T-cell (primary cell): Measurements from ENCODE around the gene UBALD2. TPM values are rescaled to one million over a fixed set of nuclear protein-coding genes. Genes with fewer than 3 reads are reported as not detected.
"Not testable (repeated sequence)": the region's sequence is repeated elsewhere in the genome, so short reads cannot be mapped to it uniquely, and the experiment has no call there.

Experiments used
- ATAC-seq, 4 experiments: fragments of 200-7000 bp in 3 of 4; fragments of 150-1000 bp in 1 of 4; cut with Tn5 transposase; replicated peaks in 1 of 4; 1 replicate in 3 of 4; 2 replicates in 1 of 4; pipeline ENCODE4 v1.10.0; 2021; ENCODE audit warnings: moderate library complexity in 3 of 4, mild to moderate bottlenecking in 2 of 4, moderate number of reproducible peaks in 1 of 4
- CTCF ChIA-PET, 2 donors: fragments of 300-600 bp; sonication (Branson Sonifier 250); formaldehyde crosslinking; loops; one replicate each; lab custom pipeline; 2022; ENCODE audit warnings: antibody characterized with exemption in 2 of 2; lab: Charles Lee
- POLR2A ChIA-PET, 2 donors: fragments of 300-600 bp; sonication (Branson Sonifier 250); formaldehyde crosslinking; loops; one replicate each; lab custom pipeline; 2022; ENCODE audit warnings: antibody characterized with exemption in 2 of 2; lab: Charles Lee
- DNase-seq, 35 experiments: peaks; one replicate each; pipeline versions ENCODE4 v3.0.0 to v3.0.0-alpha.2; 2013 to 2023
- H3K27ac ChIP-seq: one replicate; pipeline ENCODE4 v1.5.1; 2013; ENCODE audit warnings: low read length
- H3K27me3 ChIP-seq, 2 experiments: replicated peaks in 1 of 2; 1 replicate in 1 of 2; 2 replicates in 1 of 2; pipeline versions ENCODE4 v1.6.1 to v1.7.0; 2013; ENCODE audit warnings: low read length in 1 of 2, mixed read lengths in 1 of 2; ENCODE audit not compliant: control insufficient read depth in 2 of 2, insufficient read depth in 2 of 2; ENCODE audit errors: extremely low read depth in 1 of 2
- H3K36me3 ChIP-seq, 2 donors: 1 replicate in 1 of 2; 2 replicates in 1 of 2; pipeline versions ENCODE4 v1.6.1 to v1.7.0; 2013; ENCODE audit warnings: low read length in 1 of 2; ENCODE audit not compliant: control insufficient read depth in 2 of 2, insufficient read depth in 1 of 2; ENCODE audit errors: extremely low read depth in 1 of 2
- H3K4me1 ChIP-seq, 2 experiments: 1 replicate in 1 of 2; 2 replicates in 1 of 2; pipeline versions ENCODE4 v1.6.1 to v1.7.0; 2013; ENCODE audit warnings: low read length in 2 of 2, mixed read lengths in 1 of 2; ENCODE audit not compliant: insufficient read depth in 2 of 2, control insufficient read depth in 1 of 2; ENCODE audit errors: extremely low read depth in 1 of 2
- H3K4me3 ChIP-seq, 2 donors: 1 replicate in 1 of 2; 2 replicates in 1 of 2; pipeline versions ENCODE4 v1.5.1 to v1.7.0; 2013; ENCODE audit warnings: mild to moderate bottlenecking in 2 of 2, low read length in 1 of 2, moderate library complexity in 1 of 2; ENCODE audit not compliant: control insufficient read depth in 1 of 2; ENCODE audit errors: extremely low read depth in 1 of 2
- H3K9me3 ChIP-seq: 2 replicates; pipeline ENCODE4 v1.7.0; 2013
- H3K27ac Mint-ChIP-seq, 2 donors: one replicate each; pipeline ENCODE4 v1.8.0; 2020 to 2021; ENCODE audit warnings: mild to moderate bottlenecking in 2 of 2, mixed read lengths in 2 of 2
- H3K27me3 Mint-ChIP-seq, 2 donors: one replicate each; pipeline ENCODE4 v1.8.0; 2021 to 2022; ENCODE audit warnings: mixed read lengths in 2 of 2
- H3K36me3 Mint-ChIP-seq: one replicate; pipeline ENCODE4 v1.8.0; 2021; ENCODE audit warnings: mixed read lengths
- H3K4me1 Mint-ChIP-seq, 3 donors: one replicate each; pipeline ENCODE4 v1.8.0; 2020 to 2022; ENCODE audit warnings: mixed read lengths in 3 of 3, mild to moderate bottlenecking in 1 of 3
- H3K4me3 Mint-ChIP-seq, 3 donors: one replicate each; pipeline ENCODE4 v1.8.0; 2020 to 2022; ENCODE audit warnings: mild to moderate bottlenecking in 3 of 3, mixed read lengths in 3 of 3, moderate library complexity in 3 of 3
- H3K9me3 Mint-ChIP-seq, 3 donors: one replicate each; pipeline ENCODE4 v1.8.0; 2020 to 2022; ENCODE audit warnings: mixed read lengths in 3 of 3
- WGBS: methylation state at CpG from one replicate; pipeline ENCODE4 v1.1.5; 2013; ENCODE audit warnings: missing lambda C conversion rate; ENCODE audit not compliant: insufficient coverage; 5-methylcytosine and 5-hydroxymethylcytosine counted together
- total RNA-seq, 35 experiments: library from RNA in 6 of 35; stranded (reverse) in 6 of 35; fragments of 120-200 nt in 1 of 35; gene quantifications; one replicate each; pipeline versions ENCODE4 v1.2.1 to v1.2.4 and lab custom pipeline; 2013 to 2026

Gene UBALD2
- total RNA-seq, 5 donors from 2014 or later (not counting 1 experiment from before 2014, with no cell fraction given), result 163 to 277 (median 177) TPM

DNA sequence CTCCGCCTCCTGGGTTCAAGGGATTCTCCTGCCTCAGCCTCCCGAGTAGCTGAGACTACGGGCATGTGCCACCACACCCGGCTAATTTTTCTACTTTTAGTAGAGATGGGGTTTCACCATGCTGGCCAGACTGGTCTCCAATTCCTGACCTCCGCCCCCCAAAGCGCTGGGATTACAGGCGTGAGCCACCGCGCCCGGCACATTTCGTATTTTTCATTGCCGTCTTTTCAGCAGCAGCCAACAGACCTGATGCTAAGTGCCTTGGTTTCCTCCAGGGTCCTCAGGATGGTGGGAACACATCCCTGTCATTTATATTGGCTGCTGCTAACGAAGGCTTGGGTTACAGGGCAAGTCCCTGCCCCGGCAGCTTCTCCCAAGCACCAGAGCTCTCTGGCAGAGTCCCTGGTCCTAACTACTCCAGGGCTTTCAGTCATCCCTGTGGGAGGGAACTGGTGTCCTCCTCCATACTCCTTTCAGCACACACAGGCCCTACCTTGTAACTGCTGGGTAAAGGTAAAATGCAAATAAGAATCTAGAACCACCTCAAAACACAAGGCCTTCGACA, 23.4 kb upstream of the UBALD2 start:
- Histone ChIP-seq H3K9me3 (no peaks in the 10 kb centered on the region), H3K27ac (no peak overlapping the region), H3K4me1 (peaks cover 25 to 66% of the 10 kb centered on the region in 2 experiments), H3K27me3 (peaks cover 0 to 12% of the 10 kb centered on the region in 2 experiments), H3K36me3 (no peaks in the 10 kb centered on the region), H3K4me3 (no peak overlapping the region)
- ChIA-PET CTCF (no interaction called here), POLR2A (no interaction called here)
- WGBS, result 98% methylated on average over 10 of the region's 15 CpGs
- H3K27me3 Mint-ChIP-seq, result no peaks in the 10 kb centered on the region
- H3K9me3 Mint-ChIP-seq, result no peaks in the 10 kb centered on the region
- peak overlapping the region; percentile 79 to 88 for H3K27ac Mint-ChIP-seq
- DNase-seq, result no peak
- no peak for ATAC-seq
- no peaks in the 10 kb centered on the region for H3K36me3 Mint-ChIP-seq
- peak overlapping the region; percentile 77 to 91 (median 88) for H3K4me3 Mint-ChIP-seq
- H3K4me1 Mint-ChIP-seq, result peaks cover 67 to 75% (median 70%) of the 10 kb centered on the region in 3 donors

DNA sequence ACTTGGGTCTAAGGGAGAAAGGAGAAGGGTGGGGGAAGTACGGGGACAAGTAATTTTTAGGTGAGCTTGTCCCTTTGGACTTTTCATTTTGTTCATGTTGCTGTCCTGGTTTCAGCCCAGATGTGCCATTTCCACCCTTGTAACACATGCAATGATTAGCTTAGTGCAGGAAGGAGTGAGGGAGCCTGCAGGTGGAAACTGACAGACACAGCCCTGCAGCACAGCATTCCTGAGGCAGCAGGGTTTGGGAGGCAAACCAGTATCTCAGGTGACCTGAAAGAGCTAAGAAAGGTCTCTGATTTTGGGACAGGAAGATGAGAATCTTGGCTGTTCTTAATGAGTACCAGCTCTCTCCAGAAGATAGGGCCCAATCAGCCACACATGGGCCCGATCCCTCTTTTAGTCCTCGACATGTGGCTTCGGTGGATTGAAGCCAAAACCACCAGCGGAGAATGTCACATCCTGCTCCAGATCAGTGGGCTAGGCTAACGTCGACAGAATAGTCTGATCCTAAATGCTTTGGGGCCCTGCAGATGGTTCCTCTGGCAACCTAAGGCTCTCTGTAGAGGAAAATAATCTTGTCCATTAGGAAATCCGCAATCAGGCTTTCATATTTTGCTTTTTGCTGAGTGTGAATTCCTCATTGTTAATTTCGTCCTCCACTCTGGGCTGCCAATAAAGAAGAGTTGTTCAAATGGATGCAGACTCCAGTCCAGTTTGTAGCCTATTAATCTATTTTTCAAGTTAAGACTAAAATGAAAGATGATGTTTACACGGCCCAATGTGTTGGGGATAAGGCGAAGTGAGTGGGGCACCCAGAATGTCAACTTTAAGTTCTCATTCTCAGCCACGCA, 21.1 kb upstream of the UBALD2 start:
- DNase-seq, result peak in 2 of 35 experiments; percentile 18 to 30
- Mint-ChIP-seq H3K27ac (peak overlapping the region; percentile 83 to 84), H3K9me3 (no peaks in the 10 kb centered on the region)

DNA sequence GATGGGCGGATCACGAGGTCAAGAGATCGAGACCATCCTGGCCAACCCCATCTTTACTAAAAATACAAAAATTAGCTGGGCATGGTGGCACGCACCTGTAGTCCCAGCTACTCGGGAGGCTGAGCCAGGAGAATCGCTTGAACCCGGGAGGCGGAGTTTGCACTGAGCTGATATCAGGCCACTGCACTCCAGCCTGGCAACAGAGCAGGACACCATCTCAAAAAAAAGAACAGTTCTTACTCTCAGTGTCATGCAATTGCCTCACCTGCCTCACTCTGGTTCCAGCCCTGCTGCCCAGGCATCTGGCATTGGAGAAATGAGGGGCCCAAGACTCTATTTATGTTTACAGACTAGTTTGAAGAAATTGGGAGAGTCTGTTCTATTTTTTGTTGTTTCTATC, 20.4 kb upstream of the UBALD2 start:
- H3K9me3 Mint-ChIP-seq, CTCF ChIA-PET, H3K36me3 Mint-ChIP-seq, H3K9me3 ChIP-seq, H3K36me3 ChIP-seq, H3K27me3 Mint-ChIP-seq, DNase-seq, H3K4me3 ChIP-seq, H3K27ac ChIP-seq, ATAC-seq: not testable (repeated sequence)
- H3K27ac Mint-ChIP-seq, result peak overlapping the region; percentile 83 to 84
- Histone ChIP-seq H3K4me1 (peaks cover 18 to 61% of the 10 kb centered on the region in 2 experiments), H3K27me3 (peaks cover 0 to 12% of the 10 kb centered on the region in 2 experiments)
- peak overlapping the region in 1 of 3 donors; percentile 75 for H3K4me3 Mint-ChIP-seq
- WGBS, result 98% methylated on average over 7 of the region's 8 CpGs
- POLR2A ChIA-PET, result interaction anchor here (0.6 to 1.2 kb wide), 3 partner anchors 12 to 66 kb away, joined by 3 to 5 read pairs (median 3); no protein-coding TSS in a partner anchor
- H3K4me1 Mint-ChIP-seq, result peaks cover 62 to 70% (median 64%) of the 10 kb centered on the region in 3 donors

More for the DNA sequence above, 21.1 kb upstream of the UBALD2 start:
- Histone ChIP-seq H3K9me3 (no peaks in the 10 kb centered on the region), H3K27ac (no peak overlapping the region), H3K4me3 (no peak overlapping the region), H3K36me3 (no peaks in the 10 kb centered on the region), H3K4me1 (peaks cover 20 to 67% of the 10 kb centered on the region in 2 experiments), H3K27me3 (peaks cover 0 to 12% of the 10 kb centered on the region in 2 experiments)
- Mint-ChIP-seq H3K27me3 (no peaks in the 10 kb centered on the region), H3K36me3 (no peaks in the 10 kb centered on the region), H3K4me3 (peak overlapping the region in 1 of 3 donors; percentile 58), H3K4me1 (peaks cover 66 to 72% (median 67%) of the 10 kb centered on the region in 3 donors)
- no peak for ATAC-seq
- ChIA-PET POLR2A (interaction anchor here in 1 of 2 donors (0.7 kb wide), 1 partner anchor 25 kb away, joined by 4 read pairs; no protein-coding TSS in a partner anchor), CTCF (no interaction called here)
- WGBS, result 68% methylated on average over 8 of the region's 12 CpGs

DNA sequence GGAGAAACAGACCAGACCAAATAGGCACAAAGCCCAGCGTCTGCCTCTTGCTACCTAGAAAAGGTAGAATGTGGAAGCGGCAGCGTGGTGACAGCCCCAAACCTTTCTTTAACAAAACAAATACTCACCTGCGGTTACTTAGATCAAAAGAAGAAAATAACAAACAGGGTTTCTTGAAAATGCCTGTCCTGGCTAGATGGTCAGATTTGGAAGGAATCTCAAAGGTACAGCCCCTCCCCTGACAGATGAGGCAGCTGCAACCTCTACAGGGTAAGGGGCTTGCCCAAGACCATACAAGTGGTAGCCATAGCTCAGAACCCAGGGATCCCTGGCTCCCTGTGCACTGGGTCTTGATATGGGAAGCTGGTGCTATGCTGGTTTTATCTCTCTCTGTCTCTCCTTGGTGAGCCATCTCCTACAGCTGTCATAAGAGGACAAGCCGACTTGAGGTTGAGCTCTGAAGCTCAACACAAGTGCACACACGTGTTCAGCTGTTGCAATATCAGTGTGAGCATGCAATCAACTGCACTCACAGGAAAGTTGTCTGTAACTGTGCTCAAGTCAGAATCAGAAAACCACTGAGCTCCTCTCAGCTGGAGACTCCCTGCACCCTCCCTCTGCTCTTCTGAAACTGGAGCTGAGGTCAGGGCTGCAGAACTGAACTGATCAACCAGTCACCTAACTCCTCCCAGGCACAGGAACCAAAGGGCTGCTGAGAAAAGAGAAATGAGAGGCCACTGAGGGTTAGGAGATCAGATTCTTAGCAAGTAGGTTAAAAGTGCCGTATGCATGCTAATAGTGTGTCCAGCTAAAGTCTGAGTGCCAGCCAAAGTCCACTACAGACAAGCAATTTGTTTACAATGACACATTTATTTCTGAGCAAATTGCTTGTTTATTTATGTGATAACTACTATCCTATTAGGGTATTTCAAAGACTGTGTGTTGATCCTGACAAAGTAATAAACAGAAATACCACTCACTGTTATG, 18.8 kb upstream of the UBALD2 start:
- DNase-seq (peak in 11 of 35 experiments; percentile 26 to 65 (median 36)), ATAC-seq (peak; percentile 89 to 94 (median 92))
- Mint-ChIP-seq H3K36me3 (no peaks in the 10 kb centered on the region), H3K9me3 (no peaks in the 10 kb centered on the region), H3K27me3 (no peaks in the 10 kb centered on the region), H3K4me1 (peaks cover 59 to 73% (median 65%) of the 10 kb centered on the region in 3 donors), H3K27ac (peak overlapping the region; percentile 89 to 91), H3K4me3 (peak overlapping the region; percentile 25 to 75 (median 60))
- Histone ChIP-seq H3K27me3 (peaks cover 0 to 7% of the 10 kb centered on the region in 2 experiments), H3K4me3 (no peak overlapping the region), H3K4me1 (peaks cover 12 to 54% of the 10 kb centered on the region in 2 experiments), H3K9me3 (no peaks in the 10 kb centered on the region), H3K27ac (peak overlapping the region; percentile 48), H3K36me3 (no peaks in the 10 kb centered on the region)
- CTCF ChIA-PET, result interaction anchor here in 1 of 2 donors (0.5 to 1.6 kb wide), 4 partner anchors 18 to 128 kb away, joined by 3 to 6 read pairs (median 4); partner anchors contain the start of gene UBALD2
- WGBS, result 0% methylated on average over 2 of the region's 7 CpGs
- POLR2A ChIA-PET, result interaction anchor here (0.5 to 1.6 kb wide), 9 partner anchors 10 to 343 kb away, joined by 3 to 9 read pairs (median 5); partner anchors contain the start of gene UBALD2 (in 2 of the 2)

DNA sequence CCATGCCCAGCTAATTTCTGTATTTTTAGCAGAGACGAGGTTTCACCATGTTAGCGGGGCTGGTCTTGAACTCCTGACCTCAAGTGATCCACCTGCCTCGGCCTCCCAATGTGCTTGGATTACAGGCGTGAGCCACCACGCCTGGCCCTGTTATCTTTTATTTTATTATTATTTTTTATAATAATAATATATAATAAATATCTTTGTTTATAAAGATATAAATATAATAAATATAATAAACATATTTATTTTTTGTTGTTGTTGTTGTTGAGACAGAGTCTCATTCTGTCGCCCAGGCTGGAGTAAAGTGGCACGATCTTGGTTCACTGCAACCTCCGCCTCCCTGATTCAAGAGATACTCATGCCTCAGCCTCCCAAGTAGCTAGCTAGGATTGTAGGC, 17.8 kb upstream of the UBALD2 start:
- Histone ChIP-seq H3K9me3 (no peaks in the 10 kb centered on the region), H3K4me3 (no peak overlapping the region), H3K27me3 (no peaks in the 10 kb centered on the region), H3K27ac (no peak overlapping the region), H3K36me3 (no peaks in the 10 kb centered on the region), H3K4me1 (peaks cover 21 to 54% of the 10 kb centered on the region in 2 experiments)
- DNase-seq, result no peak
- ChIA-PET CTCF (interaction anchor here in 1 of 2 donors (1.0 to 1.6 kb wide), 3 partner anchors 16 to 68 kb away, joined by 3 to 6 read pairs (median 5); partner anchors contain the start of gene UBALD2), POLR2A (interaction anchor here (0.5 to 0.9 kb wide), 3 partner anchors 18 to 392 kb away, joined by 3 to 5 read pairs (median 3); partner anchors contain the start of gene WBP2 (in 1 of the 2))
- WGBS, result 93% methylated on average over 5 of the region's 8 CpGs
- no peak for ATAC-seq
- Mint-ChIP-seq H3K27me3 (no peaks in the 10 kb centered on the region), H3K4me3 (no peak overlapping the region), H3K4me1 (peaks cover 63 to 74% (median 70%) of the 10 kb centered on the region in 3 donors), H3K27ac (peak overlapping the region; percentile 89 to 91), H3K36me3 (no peaks in the 10 kb centered on the region), H3K9me3 (no peaks in the 10 kb centered on the region)
